ENCODE measurements around the gene SYNM.

Gene SYNM

GRCh38 chr15:99140590-99140989 lies 35.7 kb downstream of the SYNM start:
- no peak for DNase-seq (ENCODE audit: low read depth in 2 of 2)

- no peak for DNase-seq (ENCODE audit: low read depth in 2 of 2)
Measured at GRCh38 chr15:99141943-99142342, 37.1 kb downstream of the SYNM start.

GRCh38 chr15:99142562-99142961 lies 37.7 kb downstream of the SYNM start:
- no peak for DNase-seq (ENCODE audit: low read depth in 2 of 2)

- no peak for DNase-seq (ENCODE audit: low read depth in 2 of 2)
Measured at GRCh38 chr15:99143242-99143641, 38.4 kb downstream of the SYNM start.

GRCh38 chr15:99143655-99144610 lies 39.1 kb downstream of the SYNM start:
- DNase-seq (ENCODE audit: low read depth in 2 of 2), result no peak

- DNase-seq (ENCODE audit: low read depth in 2 of 2), result no peak
Measured at GRCh38 chr15:99145005-99145404, 40.1 kb downstream of the SYNM start.

- no peak for DNase-seq (ENCODE audit: low read depth in 2 of 2)
Measured at GRCh38 chr15:99145778-99146177, 40.9 kb downstream of the SYNM start.

- no peak for DNase-seq (ENCODE audit: low read depth in 2 of 2)
Measured at GRCh38 chr15:99146661-99147060, 41.8 kb downstream of the SYNM start.

- no peak for DNase-seq (ENCODE audit: low read depth in 2 of 2)
Measured at GRCh38 chr15:99148851-99149276, 44.0 kb downstream of the SYNM start.

- DNase-seq (ENCODE audit: low read depth in 2 of 2), result no peak
Measured at GRCh38 chr15:99149366-99149765, 44.5 kb downstream of the SYNM start.

- no peak for DNase-seq (ENCODE audit: low read depth in 2 of 2)
Measured at GRCh38 chr15:99151156-99151555, 46.3 kb downstream of the SYNM start.

- DNase-seq (ENCODE audit: low read depth in 2 of 2), result no peak
Measured at GRCh38 chr15:99153026-99153535, 48.2 kb downstream of the SYNM start.

GRCh38 chr15:99154271-99154670 lies 49.4 kb downstream of the SYNM start:
- no peak for DNase-seq (ENCODE audit: low read depth in 2 of 2)

GRCh38 chr15:99155961-99156443 lies 51.1 kb downstream of the SYNM start:
- no peak for DNase-seq (ENCODE audit: low read depth in 2 of 2)

GRCh38 chr15:99157456-99157855 lies 52.6 kb downstream of the SYNM start:
- no peak for DNase-seq (ENCODE audit: low read depth in 2 of 2)

GRCh38 chr15:99158626-99159412 lies 53.9 kb downstream of the SYNM start:
- no peak for DNase-seq (ENCODE audit: low read depth in 2 of 2)

GRCh38 chr15:99163271-99164062 lies 58.6 kb downstream of the SYNM start:
- DNase-seq (ENCODE audit: low read depth in 2 of 2), result no peak

GRCh38 chr15:99164119-99164518 lies 59.2 kb downstream of the SYNM start:
- no peak for DNase-seq (ENCODE audit: low read depth in 2 of 2)

- no peak for DNase-seq (ENCODE audit: low read depth in 2 of 2)
Measured at GRCh38 chr15:99165020-99165790, 60.3 kb downstream of the SYNM start.

- no peak for DNase-seq (ENCODE audit: low read depth in 2 of 2)
Measured at GRCh38 chr15:99165956-99166689, 61.2 kb downstream of the SYNM start.

Data from stimulated activated CD4-positive, alpha-beta T cell treated with anti-CD3 and anti-CD28 coated beads, Interleukin-1b, Interleukin-23, amount 100 ng/mL, for 1 hour (primary cell).